Medulla oblongata (tissue), 1 donor: ENCODE measurements around the gene GCK.
"Not testable (repeated sequence)": the region's sequence is repeated elsewhere in the genome, so short reads cannot be mapped to it uniquely, and the experiment has no call there.

ENCODE experiments used
- DNase-seq: peaks from one replicate; pipeline ENCODE4 v3.0.0-alpha.2; 2015; ENCODE audit errors: extremely low spot score

GCK gene

DNA sequence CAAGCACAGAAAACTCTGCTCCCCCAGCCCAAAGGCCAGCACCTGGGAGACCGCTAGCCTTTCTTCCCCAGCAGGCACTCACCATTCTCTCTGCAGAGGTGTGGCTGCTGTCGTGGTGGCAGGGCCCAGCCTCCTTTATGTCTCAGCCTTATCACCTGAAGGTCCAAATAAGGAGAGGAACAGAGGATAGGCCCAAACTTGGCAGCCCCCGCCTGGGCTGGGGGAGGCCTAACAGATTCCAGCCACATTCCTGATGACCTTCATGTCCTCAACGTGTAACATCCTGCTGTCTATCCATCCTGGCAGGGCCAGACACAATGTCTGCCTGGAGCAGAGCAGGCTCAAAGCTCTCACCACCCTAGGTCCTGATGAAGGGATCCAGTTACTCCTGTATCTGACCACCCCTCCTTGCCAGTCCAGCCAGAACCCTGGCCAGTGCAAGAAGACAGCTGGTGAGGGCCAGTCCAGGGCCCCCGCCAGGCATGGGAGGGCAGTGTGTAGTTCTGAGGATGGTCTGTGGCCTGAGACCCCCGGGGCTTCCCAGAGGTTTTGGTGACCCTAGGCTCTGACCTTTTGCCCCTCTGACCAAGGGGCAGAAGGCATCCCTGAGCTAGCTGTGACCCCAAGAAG lies 47.9 kb downstream of the GCK start, which contains the start of gene MYL7:
MYL7 (minus strand) TSS at position 112 of the 630 bp plus-strand sequence; CDS start at position 85, 27 bp downstream.
- DNase-seq: no peak

DNA sequence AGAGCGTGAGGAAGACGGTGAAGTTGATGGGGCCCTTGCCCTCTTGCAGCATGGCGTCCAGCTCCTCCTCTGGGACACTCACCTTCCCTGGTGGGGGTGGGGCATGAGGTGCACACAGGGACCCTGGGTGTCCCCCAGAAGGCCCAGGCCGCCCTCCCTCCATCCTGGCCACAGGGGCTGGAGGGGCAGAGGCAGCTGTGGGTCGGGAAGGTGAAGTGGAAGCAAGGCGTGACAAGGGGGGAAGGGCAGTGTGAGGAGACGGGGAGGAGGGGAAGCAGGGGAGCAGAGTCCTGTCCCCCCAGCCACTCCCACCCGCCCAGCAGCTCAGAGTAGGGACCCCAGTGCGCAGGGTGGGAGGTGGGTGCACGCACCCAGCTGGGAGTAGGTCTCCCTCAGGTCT lies 48.9 kb downstream of the GCK start:
- DNase-seq: no peak

DNA sequence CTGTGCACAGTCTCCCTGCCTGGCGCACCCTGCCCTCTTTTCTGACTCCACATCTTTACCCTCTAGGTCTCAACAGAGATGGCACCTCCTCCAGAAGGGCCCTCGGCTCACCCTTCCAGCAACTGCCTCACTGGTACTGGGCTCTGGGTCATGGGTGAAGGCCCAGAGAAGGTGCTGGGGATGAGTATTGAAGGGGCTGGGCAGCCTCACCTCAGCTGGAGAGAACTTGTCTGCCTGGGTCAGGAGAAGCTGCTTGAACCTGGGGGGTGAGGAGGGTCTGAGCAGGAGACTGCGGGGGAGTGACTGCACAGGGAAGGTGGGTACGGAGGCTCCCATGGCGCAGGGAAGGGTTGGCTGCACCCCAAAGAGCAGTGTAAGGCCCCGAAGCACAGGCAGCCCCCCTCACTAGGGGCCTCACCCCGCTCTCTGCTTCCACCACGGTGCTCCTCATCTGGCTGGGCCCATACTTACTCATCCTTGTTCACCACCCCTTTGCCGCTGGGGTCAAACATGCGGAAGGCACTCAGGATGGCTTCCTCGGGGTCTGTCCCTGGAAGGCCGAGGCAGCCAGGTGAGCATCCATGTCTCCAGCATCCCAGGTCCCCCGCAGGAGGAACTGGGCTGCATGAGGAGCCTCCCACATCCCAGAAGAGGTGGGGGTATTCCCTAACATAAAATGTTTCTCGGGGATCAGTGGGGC lies 49.8 kb downstream of the GCK start:
- no peak for DNase-seq

DNA sequence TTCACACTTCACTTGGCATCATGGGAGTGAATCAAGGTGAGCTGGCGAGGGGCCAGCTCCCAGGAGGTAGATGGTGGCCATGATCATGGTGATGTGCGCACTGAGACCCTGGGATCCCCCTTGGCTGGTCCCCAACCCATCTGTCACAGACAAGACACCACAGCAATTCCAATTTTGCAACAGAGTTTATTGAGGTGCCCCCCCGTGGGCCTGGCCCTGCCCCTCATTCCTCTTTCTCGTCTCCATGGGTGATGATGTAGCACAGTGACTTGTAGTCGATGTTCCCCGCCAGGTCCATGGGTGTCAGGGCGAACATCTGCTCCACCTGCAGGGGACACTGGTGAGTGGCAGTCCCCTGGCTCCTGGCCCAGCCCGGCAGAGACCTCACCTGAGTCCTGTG lies 50.5 kb downstream of the GCK start:
- DNase-seq: no peak

DNA sequence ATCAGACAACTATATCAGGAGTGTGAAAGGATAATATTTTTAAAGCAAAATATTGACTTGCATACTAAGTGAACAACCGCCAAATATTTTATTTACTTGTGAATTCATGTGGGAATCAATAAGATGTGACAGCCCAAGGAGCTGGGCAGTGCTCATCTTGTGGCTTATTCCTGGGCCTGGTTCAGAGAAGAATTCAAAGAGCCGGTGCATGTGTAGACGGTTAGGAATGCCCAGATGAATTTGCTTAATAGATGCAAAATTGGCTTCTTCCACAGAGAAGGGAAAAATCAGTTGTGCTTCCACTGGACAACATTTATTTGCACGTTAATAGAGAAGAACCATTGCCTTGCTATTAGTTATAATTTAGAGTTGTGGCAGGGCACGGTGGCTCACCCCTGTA lies 52.5 kb downstream of the GCK start:
- DNase-seq: no peak

DNA sequence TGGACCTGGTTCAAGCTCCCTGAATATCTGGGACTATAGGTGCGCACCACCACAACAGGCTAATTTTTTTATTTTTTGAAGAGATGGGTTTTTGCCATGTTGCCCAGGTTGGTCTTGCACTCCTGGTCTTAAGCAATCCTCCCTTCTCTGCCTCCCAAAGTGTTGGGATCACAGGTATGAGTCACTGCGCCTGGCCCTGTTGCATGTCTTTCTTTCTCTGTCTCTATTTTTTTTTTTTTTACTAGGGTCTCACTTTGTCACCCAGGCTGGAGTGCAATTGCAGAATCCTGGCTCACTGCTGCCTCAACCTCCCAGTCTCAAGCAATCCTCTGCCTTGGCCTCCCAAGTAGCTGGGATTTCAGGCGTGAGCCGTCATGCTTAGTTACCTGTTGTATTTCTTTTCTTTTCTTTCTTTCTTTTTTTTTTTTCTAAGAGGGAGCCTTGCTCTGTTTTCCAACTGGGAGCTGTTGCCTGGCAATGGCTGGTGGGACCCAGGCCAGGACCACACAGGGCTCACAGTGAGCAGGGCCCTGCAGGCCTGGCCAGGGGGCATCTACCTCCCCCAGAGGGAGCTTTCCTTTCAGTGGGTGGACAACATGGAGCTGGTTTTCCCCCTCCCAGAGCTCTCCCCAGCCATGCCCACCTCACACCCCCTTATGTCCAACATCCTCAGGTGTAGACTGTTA lies 54.2 kb downstream of the GCK start:
- DNase-seq: no peak

DNA sequence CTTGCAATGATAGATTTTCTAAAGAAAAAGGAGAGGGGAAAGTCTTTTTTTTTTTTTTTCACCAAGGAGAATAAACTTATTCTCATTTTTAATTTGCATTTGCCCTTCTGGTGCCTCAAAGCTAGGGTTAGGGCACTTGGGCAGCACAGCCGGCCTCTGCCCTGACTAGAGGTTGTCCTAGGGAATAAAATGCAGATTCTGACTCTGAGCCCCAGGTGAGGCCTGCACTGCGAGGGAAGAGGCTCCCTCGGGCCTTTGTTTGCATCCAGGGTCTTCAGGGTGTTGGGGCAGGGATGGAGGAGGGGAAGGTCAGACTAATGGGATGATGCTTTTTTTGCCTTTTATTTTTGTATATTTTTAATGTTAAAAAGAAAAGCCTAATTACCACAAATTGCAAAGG lies 55.9 kb downstream of the GCK start:
- no peak for DNase-seq

DNA sequence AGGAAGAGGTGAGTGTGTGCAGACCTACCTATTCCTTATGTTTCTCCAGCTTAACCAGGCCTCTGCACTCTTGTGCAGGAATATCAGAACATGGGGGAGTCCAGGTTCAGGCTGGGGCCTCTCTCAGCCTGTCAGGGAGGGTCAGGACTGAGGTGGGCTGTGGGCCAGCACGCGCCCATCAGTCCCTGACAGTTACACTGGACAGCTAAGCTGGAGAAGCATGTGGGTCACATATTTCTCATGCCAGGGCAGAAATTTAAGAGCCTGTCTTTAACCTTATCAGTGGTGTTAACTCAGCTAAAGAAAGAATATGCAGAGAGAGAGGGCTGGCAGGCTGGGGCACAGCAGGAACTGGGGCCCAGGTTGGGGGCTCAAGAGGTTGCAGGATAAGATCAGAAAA lies 57.2 kb downstream of the GCK start:
- no peak for DNase-seq

DNA sequence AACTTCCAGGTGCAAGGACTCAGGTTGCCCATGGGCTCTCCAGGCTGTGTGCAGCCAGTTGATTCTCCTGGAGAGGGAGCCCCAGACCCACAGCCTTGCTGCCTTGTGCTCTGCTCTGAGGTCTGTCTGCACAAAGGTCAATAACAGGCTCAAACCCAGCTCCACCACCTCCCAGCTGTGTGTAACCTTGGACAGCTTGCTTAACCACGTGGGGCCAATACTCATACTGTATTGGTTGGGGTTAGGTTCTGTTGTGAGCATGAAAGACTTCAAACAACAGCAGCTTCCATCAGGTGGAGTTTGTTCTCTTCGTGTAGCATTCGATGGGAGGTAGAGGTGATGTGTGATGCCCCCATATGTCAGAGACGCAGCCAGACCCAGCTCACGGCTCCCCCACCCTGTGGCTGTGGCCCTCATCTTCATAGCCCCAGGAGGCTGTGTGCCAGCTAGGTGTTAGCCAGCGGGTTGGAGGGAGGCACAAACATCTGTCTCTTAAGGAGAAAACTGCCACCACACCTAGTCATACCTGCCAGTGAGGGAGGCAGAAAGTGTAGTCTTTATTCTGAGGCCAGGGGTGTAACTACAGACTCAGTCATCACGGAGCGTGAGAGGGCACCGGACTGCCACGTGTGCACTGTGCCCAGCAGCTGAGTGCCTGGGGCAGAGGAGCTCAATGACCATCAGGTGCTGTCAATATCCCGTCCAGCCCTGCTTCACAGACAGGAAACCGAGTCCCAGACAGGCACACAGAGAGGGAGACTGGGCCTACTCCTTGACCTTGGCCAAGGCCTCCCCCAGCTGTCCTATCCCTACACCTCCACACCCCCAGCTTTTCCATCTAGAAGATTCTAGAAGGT lies 57.8 kb downstream of the GCK start:
- DNase-seq: no peak

DNA sequence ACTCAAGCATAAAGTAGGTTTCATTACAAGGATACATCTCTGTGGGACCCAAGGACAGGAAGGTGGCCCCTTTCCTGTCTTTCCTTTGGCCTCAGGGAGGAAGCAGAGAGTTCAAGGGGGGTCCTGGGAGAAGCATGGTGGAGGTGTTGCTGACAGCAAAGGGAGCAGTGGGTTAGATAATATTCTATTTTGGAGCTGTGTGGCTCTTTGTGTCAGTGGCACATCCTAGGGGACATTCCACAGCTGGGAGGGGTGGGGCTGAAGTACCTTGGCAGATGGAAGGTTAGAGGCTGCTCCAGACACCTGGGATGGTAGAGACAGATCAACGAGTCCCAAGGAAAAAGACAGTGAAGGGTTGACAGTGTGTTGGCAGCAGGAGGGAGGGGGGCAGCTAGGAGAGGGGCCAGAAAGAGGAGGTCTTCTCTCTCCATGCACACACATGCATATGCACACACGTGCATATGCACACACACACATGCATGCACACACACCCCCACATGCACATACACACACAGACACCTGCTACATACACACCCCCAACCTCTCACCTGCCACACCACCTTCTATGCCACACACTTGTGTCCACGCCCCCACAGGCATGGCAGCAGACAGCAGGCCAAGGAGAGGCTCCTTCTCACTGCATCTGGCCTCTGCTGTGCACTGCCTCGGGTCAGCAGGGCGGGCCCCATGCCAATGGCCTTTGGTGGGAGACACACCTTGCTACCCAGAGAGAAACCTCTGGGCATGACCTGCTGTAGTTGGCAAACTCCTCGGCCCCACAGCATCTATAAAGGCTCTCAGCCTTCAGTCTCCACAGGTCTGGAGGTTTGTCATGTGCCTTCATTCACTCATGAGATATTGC lies 60.3 kb downstream of the GCK start:
- no peak for DNase-seq

DNA sequence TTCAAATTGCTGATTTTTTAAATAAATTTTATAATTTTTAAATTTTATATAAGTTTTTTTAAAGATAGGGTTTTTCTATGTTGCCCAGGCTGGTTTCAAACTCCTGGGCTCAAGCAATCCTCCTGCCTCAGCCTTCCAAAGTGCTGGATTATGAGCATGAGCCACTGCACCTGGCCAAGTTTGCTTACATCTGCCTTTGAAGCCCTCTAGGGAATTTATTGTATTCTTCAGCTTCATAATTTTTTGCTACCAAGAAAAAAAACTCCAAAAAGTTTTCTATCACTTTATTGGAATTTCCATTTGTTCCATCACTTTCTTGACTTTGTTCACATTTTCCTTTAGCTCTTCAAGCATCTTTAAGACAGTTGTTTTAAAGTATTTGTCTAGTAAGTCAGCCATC lies 62.1 kb downstream of the GCK start:
- no peak for DNase-seq

DNA sequence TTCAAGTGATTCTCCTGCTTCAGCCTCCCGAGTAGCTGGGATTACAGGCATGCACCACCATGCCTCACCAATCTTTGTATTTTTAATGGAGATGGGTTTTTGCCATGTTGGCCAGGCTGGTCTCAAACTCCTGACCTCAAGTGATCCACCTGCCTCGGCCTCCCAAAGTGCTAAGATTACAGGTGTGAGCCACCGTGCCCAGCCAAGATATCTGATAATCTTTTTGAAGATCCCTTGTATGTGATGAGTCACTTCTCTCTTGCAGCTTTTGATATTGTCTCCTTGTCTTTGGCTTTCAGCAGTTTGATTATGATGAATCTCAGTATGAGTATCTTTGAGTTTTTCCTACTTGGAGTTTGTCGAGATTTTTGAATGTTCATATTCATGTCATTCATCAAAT lies 62.7 kb downstream of the GCK start:
- not testable (repeated sequence) for DNase-seq

DNA sequence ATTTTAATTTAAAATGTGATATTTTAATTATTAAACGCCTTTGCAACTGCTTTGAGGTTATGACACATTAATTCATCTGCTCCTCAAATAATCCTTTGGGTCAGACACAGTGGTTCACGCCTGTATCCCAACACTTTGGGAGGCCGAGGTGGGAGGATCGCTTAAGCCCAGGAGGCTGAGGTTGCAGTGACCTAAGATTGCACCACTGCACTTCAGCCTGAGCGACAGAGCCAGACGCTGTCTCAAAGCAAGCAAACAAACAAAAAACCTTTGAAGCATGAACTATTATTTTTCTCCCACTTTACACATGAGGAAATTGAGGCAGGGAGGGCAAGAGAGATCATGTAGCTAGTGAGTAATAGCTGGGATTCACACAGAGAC lies 64.4 kb downstream of the GCK start:
- no peak for DNase-seq

DNA sequence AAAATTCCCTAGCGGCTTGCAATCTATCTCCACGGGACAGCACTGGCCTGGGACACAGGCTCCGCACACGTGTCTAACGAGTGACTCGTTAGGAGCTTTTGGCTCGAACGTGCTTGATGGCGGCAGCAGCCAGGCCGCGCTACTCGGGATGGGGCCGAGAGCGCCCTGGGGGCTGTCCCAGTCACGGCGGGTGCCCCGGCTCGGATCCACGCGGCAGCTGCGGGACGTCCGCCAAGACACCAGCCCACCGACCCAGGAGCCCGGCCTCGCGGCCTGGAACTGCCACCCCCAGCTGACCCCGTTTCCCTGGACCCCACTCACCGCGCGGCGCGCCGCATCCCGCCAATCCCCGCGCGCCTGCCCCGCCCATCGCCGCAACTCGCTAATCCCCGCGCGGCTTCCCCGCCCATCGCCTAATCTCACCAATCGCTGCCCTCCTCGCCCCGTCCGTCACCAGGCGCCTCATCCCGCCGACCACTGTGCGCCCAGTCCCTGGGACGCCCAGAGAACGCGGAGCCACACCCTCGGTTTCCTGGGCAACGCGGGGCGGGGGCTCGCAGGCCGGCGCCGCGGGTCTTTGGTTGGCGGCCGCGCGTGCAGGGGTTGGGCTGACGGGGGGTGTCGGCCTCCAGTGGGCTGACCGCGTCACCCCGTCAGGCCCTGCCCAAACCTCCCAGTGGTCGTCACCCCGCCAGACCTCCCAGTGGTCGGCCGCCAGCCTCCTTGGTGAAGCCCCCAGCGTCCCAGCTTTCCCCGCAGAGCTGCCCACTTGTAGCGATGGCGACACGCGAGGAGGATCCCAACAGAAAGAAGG lies 65.8 kb downstream of the GCK start, which contains the start of gene POLD2:
POLD2 (minus strand) TSS at position 359 of the 814 bp plus-strand sequence. CDS start 1,495 bp downstream, outside the sequence.
- DNase-seq: peak; percentile 98

DNA sequence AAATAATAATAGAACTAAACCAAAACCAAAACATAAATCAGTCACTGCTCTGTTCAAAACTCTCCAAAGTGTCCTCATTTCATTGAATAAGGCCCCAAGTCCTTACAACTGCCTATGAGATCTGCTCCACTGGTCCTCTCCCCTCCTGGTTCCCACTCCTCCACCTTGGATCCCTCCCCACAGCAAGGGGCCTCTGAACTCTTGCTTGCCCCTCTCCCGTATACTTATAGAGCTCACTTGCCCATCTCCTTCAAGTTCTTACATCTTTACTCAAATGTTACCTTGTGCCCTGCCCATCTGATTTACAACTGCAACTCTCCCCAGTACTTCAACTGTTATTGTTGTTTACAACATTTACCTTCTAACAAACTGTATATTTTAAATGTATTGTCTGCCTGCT lies 66.7 kb downstream of the GCK start:
- no peak for DNase-seq

DNA sequence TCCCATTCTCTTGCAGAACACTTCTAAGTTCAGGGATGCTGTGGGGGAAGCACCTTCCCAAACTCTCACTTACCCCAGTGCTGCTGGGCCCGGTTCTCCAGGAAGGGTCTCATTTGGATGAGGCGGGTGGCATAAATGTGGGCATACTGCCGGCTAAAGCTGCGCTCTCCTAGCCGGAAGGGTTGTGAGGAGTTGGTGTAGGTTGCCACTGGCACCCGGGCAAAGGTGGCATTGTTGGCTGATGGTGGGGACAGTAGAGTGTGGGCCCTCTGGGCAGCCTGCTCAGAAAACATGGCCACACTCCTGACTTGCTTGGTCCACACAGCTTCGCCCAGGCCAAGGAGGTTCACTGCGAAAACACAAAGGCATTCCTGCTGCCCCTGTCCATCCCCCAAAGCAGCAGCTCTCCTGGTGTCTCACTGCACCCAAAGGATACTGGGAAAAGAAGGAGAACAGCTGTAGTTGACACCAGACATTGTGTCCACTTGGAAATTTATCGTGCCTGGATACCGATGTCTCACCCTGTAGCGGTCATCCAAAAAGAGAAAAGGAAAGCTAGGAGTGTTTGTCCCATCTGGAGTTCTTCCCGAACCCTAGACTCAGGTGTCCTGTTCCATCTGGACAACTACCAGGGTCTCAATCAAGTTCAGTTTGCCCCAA lies 67.3 kb downstream of the GCK start:
- DNase-seq: no peak

DNA sequence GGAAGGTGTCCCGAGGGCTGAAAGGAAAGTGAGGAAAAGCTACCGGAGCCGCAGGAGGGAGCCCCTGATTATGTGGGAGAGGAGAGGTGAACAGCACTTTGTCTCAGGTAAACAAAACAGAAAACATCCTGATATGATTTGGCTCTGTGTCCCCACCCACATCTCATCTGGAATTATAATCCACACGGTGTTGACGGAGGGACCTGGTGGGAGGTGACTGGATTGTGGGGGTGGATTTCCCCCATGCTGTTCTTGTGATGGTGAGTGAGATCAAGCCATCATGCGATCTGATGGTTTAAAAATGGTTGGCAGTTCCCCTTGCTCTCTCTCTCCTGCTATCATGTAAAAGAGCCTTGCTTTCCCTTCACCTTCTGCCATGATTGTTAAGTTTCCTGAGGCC lies 68.8 kb downstream of the GCK start:
- no peak for DNase-seq

DNA sequence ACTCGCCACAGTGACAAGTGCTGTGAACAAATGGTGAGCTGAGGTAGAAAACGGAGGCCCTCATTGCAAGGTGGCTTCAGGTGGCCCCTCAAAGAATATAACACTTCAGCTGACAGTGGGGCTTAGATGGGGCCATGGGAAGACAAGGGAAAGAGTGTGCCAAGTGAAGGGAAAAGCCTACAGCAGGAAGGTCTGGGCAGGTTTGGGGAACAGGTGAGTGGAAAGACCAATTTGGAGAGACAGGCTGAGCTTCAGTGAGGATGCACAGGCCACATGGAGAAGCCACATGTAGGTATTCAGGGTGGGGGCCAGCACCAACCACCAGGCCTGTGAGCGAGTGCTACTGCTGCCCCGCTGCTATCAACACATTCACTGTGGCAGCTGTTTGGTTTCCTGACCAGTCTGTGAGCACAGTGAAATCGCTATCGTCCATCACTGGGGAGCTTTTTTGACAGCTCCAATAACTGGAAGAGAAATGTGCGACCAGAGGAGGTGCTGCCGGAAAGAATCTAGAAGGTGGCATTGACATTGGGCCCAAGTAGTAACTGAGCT lies 69.3 kb downstream of the GCK start:
- no peak for DNase-seq

DNA sequence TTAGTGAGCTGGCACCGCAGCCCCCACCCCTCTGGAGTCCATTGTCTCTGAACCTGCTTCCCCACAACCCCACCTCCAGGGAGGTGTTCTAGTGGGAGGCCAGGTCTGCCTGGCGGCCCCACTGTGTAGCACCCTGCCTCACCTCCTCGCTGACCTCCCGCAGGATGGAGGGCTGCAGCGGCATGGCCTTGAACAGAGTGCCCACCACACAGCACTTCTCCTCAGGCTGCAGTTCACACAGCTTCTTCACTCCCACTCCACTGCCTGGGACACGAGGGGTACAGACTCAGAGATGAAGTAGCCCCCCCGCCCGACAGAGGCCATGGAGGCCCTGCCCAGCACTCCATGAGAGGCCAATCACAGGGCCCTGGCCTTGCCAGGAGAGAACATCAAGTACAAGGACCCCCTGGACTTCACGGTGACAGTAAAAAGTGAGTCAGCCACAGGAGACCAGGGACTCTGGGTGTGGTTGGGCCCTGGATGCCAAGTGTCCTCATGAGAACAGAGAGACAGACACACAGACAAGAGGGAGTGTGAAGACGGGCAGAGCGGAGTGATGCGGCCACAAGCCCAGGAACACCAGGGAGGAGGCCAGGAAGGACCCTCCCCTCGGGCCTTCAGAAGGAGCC lies 71.3 kb downstream of the GCK start:
- no peak for DNase-seq
